Left lung (tissue), 10 donors: ENCODE results near the gene MRPL18. TPM values are rescaled to one million over a fixed set of nuclear protein-coding genes. Genes with fewer than 3 reads are reported as not detected.

Experiments
- ATAC-seq: fragments of 200-7000 bp; cut with Tn5 transposase; one replicate; pipeline ENCODE4 v1.9.1; 2020; ENCODE audit warnings: moderate library complexity
- DNase-seq, 4 donors: peaks; one replicate each; pipeline ENCODE4 v3.0.0-alpha.2; 2013 to 2020
- H3K27ac ChIP-seq, 2 donors: fragments of 200-600 bp; sonication (generic) in 1 of 2; one replicate each; pipeline versions ENCODE4 v1.5.0 to v1.8.0; 2020 to 2021
- H3K27me3 ChIP-seq, 2 donors: fragments of 200-600 bp; sonication (generic) in 1 of 2; one replicate each; pipeline versions ENCODE4 v1.5.0 to v1.8.0; 2020 to 2021
- H3K36me3 ChIP-seq, 2 donors: fragments of 200-600 bp; sonication (generic) in 1 of 2; one replicate each; pipeline versions ENCODE4 v1.5.0 to v1.8.0; 2020 to 2021
- H3K4me1 ChIP-seq, 2 donors: fragments of 200-600 bp; one replicate each; pipeline ENCODE4 v1.8.0; 2021
- H3K4me3 ChIP-seq, 2 donors: fragments of 200-600 bp; sonication (generic) in 1 of 2; one replicate each; pipeline versions ENCODE4 v1.5.0 to v1.8.0; 2020 to 2021; ENCODE audit warnings: mild to moderate bottlenecking in 1 of 2
- H3K9me3 ChIP-seq, 2 donors: fragments of 200-600 bp; sonication (generic) in 1 of 2; one replicate each; pipeline versions ENCODE4 v1.5.0 to v1.8.0; 2020 to 2021
- CTCF ChIP-seq, 2 donors: fragments of 200-600 bp; sonication (generic) in 1 of 2; IDR thresholded peaks; one replicate each; pipeline versions ENCODE4 v1.5.0 to v1.8.0; 2021; ENCODE audit warnings: antibody characterized with exemption in 2 of 2
- intact Hi-C, 2 donors: fragments of 100-400 bp; cut with DNase I; formaldehyde crosslinking; loops; one replicate each; pipeline versions ENCODE4 v1.11.2 to v1.14.2; 2022
- polyA plus RNA-seq, 6 donors: library from polyadenylated mRNA; unstranded; fragments of 120-200 nt; gene quantifications; one replicate each; pipeline ENCODE4 v1.2.1, GENCODE V29; 2013; ENCODE audit not compliant: insufficient read length in 6 of 6
- total RNA-seq, 2 donors: library from RNA; stranded (reverse); fragmentation: NEBNext Ultra II Directional; extraction: Animal tissue kit (Norgen Biotek cat#: 25700); gene quantifications; one replicate each; pipeline ENCODE4 v1.2.1, GENCODE V29; 2021
- donor health status: DM: no; HTN: yes; CAD: no.
- donor health status: DM: no; HTN: no; CAD: no.

MRPL18 gene
- total and polyA plus RNA-seq, 8 donors = 49.8 to 67.5 (median 56.8) TPM

- no peak for ATAC-seq
- H3K27ac ChIP-seq = no peak overlapping the region
- H3K4me1 ChIP-seq = peaks cover 6 to 27% of the 10 kb centered on the region in 2 donors
- no peak overlapping the region for H3K4me3 ChIP-seq
- intact Hi-C loops = no loop called here
- DNase-seq = no peak
- H3K36me3 ChIP-seq = peaks cover 0 to 68% of the 10 kb centered on the region in 2 donors
- H3K9me3 ChIP-seq = no peaks in the 10 kb centered on the region
- H3K27me3 ChIP-seq = no peaks in the 10 kb centered on the region
- TF ChIP-seq CTCF (IDR thresholded peaks at IDR 0.05) = no peak
These were observed 32.0 kb upstream of the MRPL18 start for GRCh38 chr6:159758031-159759001.

GRCh38 chr6:159759645-159760044, 30.6 kb upstream of the MRPL18 start:
- ATAC-seq (no peak), DNase-seq (no peak)
- Histone ChIP-seq H3K4me3 (no peak overlapping the region), H3K27me3 (no peaks in the 10 kb centered on the region), H3K9me3 (no peaks in the 10 kb centered on the region), H3K27ac (peak overlapping the region in 1 of 2 donors; percentile 95), H3K4me1 (peaks cover 6 to 35% of the 10 kb centered on the region in 2 donors), H3K36me3 (peaks cover 0 to 68% of the 10 kb centered on the region in 2 donors)
- intact Hi-C loops = no loop called here
- TF ChIP-seq CTCF (IDR thresholded peaks at IDR 0.05) = no peak

- intact Hi-C loops = no loop called here
These were observed 29.6 kb upstream of the MRPL18 start for GRCh38 chr6:159760602-159761057.

GRCh38 chr6:159761129-159761872, 29.0 kb upstream of the MRPL18 start:
- Histone ChIP-seq H3K27ac (peak overlapping the region; percentile 95 to 96), H3K4me3 (peak overlapping the region; percentile 87 to 90), H3K27me3 (no peaks in the 10 kb centered on the region), H3K36me3 (peaks cover 0 to 65% of the 10 kb centered on the region in 2 donors), H3K9me3 (no peaks in the 10 kb centered on the region), H3K4me1 (peaks cover 6 to 40% of the 10 kb centered on the region in 2 donors)
- intact Hi-C loops = no loop called here
- ATAC-seq (no peak), DNase-seq (peak in 2 of 4 donors; percentile 35 to 77)
- TF ChIP-seq CTCF (IDR thresholded peaks at IDR 0.05) = no peak

More at GRCh38 chr6:159760602-159761057, 29.6 kb upstream of the MRPL18 start:
- Histone ChIP-seq H3K9me3 (no peaks in the 10 kb centered on the region), H3K4me3 (peak overlapping the region in 1 of 2 donors; percentile 90), H3K27ac (peak overlapping the region; percentile 95 to 96), H3K4me1 (peaks cover 6 to 40% of the 10 kb centered on the region in 2 donors), H3K27me3 (no peaks in the 10 kb centered on the region), H3K36me3 (peaks cover 0 to 68% of the 10 kb centered on the region in 2 donors)
- DNase-seq = no peak
- TF ChIP-seq CTCF (IDR thresholded peaks at IDR 0.05) = no peak
- ATAC-seq = no peak
